Measurements from ENCODE around the gene ITFG1. TPM values are rescaled to one million over a fixed set of nuclear protein-coding genes. Genes with fewer than 3 reads are reported as not detected.

The ITFG1 gene
- total RNA-seq, 1 experiment from 2014 or later, result 20.0 TPM

DNA sequence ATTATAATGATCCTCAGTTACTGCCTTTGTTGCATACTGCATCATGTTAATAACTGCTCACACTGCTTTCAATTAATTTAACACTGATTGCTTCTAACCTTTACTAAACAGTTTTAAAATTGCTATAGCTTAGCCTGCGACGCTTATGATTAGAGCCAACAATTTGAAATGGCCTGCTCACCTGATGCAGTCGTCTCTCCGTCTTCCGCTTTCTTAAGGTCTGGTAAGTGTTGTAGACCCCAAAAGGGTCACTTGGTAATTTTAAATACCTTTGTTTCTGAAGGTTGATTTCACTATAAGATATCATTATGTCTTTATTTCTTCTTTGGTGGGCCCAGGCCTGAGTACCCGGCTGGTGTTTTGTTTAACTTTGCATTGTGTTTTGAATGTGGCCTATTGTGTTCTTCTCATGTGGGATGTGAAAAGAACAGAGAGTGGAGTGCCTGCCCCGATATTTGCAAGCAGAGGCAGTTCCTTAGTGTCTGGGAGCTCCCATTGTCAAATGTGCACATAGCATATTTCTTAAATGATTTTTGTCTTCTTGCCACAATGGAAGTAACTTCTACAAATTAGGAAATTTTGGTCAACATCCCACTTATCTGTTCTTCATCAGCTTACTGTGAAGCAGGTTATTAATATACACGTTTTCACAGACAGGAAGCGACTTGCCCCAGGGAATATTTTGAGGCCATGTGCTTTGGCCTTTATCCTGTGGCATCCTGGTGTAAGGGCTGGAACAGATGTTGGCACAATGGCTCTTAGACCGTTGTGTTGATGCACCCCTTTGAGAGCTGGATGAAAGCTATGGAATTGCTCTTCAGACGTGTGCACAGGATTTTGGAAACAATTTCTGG lies 3.1 kb upstream of the ITFG1 start:
- H4K20me1 ChIP-seq (ENCODE audit: low read length), result no peaks in the 10 kb centered on the region
- H3K4me1 ChIP-seq (ENCODE audit: insufficient read depth, low read length), result peaks cover 21% of the 10 kb centered on the region
- ATAC-seq (no peak), DNase-seq (no peak)
- intact Hi-C loops (cut with micrococcal nuclease), result loop anchor here (5.0 to 10.0 kb wide), 2 partner anchors 201 to 322 kb away; partner anchors contain the start of gene NETO2
- H3K9me2 ChIP-seq (replicated peaks; ENCODE audit: low read length), result no peaks in the 10 kb centered on the region
- peaks cover 66% of the 10 kb centered on the region for H3K79me2 ChIP-seq (ENCODE audit: low read length)
- ChIA-PET POLR2A (ENCODE audit: unreplicated experiment) (no interaction called here), CTCF (no interaction called here)
- H3K9ac ChIP-seq (ENCODE audit: low read length), result no peak overlapping the region
- no peaks in the 10 kb centered on the region for H3K27me3 ChIP-seq (ENCODE audit: low read length)
- peak overlapping the region; percentile 92; the same call in 1 of the 2 replicates for H3K4me2 ChIP-seq (ENCODE audit: low read length)
- BruUV-seq (replicated peaks), result no TSS peak
- no peak overlapping the region for H3K27ac ChIP-seq (ENCODE audit: low read length)
- no peaks in the 10 kb centered on the region for H3F3A ChIP-seq (ENCODE audit: low read length, unreplicated experiment)
- H3K36me3 ChIP-seq (ENCODE audit: low read depth, low read length), result no peaks in the 10 kb centered on the region; the same call in 1 of the 2 replicates
- H2AFZ ChIP-seq (ENCODE audit: low read length), result no peak overlapping the region
- H3K9me3 ChIP-seq (ENCODE audit: low read length), result no peaks in the 10 kb centered on the region
- H3K4me3 ChIP-seq (ENCODE audit: low read length), result no peak overlapping the region
- TF ChIP-seq EZH2phosphoT487 (IDR thresholded peaks at IDR 0.05; ENCODE audit: borderline replicate concordance, low read length) (no peak), CTCF (conservative IDR thresholded peaks at IDR 0.05; ENCODE audit: low read depth, low read length) (no peak), EZH2 (IDR thresholded peaks at IDR 0.05; ENCODE audit: low read length, unreplicated experiment) (no peak)

- no peaks in the 10 kb centered on the region for H3F3A ChIP-seq (ENCODE audit: low read length, unreplicated experiment)
- peak; percentile 60 for ATAC-seq
- no peaks in the 10 kb centered on the region for H3K9me3 ChIP-seq (ENCODE audit: low read length)
- no peak for TF ChIP-seq CTCF (conservative IDR thresholded peaks at IDR 0.05; ENCODE audit: low read depth, low read length)
- TF ChIP-seq EZH2 (IDR thresholded peaks at IDR 0.05; ENCODE audit: low read length, unreplicated experiment), result no peak
- TF ChIP-seq EZH2phosphoT487 (IDR thresholded peaks at IDR 0.05; ENCODE audit: borderline replicate concordance, low read length), result no peak
- no peaks in the 10 kb centered on the region for H3K9me2 ChIP-seq (replicated peaks; ENCODE audit: low read length)
- intact Hi-C loops (cut with micrococcal nuclease), result loop anchor here (5.0 to 10.0 kb wide), 2 partner anchors 203 to 319 kb away; partner anchors contain the start of gene NETO2
- peak; percentile 67 for DNase-seq
- peaks cover 21% of the 10 kb centered on the region for H3K4me1 ChIP-seq (ENCODE audit: insufficient read depth, low read length)
- no peaks in the 10 kb centered on the region for H3K27me3 ChIP-seq (ENCODE audit: low read length)
- TSS peak; percentile 36 for BruUV-seq (replicated peaks)
- H3K4me2 ChIP-seq (ENCODE audit: low read length), result peak overlapping the region; percentile 92
- H4K20me1 ChIP-seq (ENCODE audit: low read length), result no peaks in the 10 kb centered on the region
- POLR2A ChIA-PET (ENCODE audit: unreplicated experiment), result no interaction called here
- peak overlapping the region; percentile 87 for H3K9ac ChIP-seq (ENCODE audit: low read length)
- H3K36me3 ChIP-seq (ENCODE audit: low read depth, low read length), result no peaks in the 10 kb centered on the region; the same call in 1 of the 2 replicates
- peak overlapping the region; percentile 94 for H3K27ac ChIP-seq (ENCODE audit: low read length)
- peak overlapping the region; percentile 82 for H2AFZ ChIP-seq (ENCODE audit: low read length)
- H3K4me3 ChIP-seq (ENCODE audit: low read length), result peak overlapping the region; percentile 91
- H3K79me2 ChIP-seq (ENCODE audit: low read length), result peaks cover 56% of the 10 kb centered on the region
- CTCF ChIA-PET, result no interaction called here
Observed at GRCh38 chr16:47461598-47462266, 869 bp upstream of the ITFG1 start.

Data from PC-3 (cell line).